Esophagus squamous epithelium (tissue), 4 donors: ENCODE results near the gene DLGAP1.

ENCODE experiments used
- POLR2A ChIP-seq, 4 donors: fragments of 450-650 bp; IDR thresholded peaks; one replicate each; pipeline ENCODE4 v1.6.1; 2017; ENCODE audit warnings: antibody characterized with exemption in 4 of 4, mild to moderate bottlenecking in 4 of 4, moderate library complexity in 3 of 4
- TF ChIP-seq, protein P1 (sequence below), 6 experiments: fragments of 450-650 bp in 4 of 6; fragments of 200-600 bp in 2 of 6; sonication (generic) in 2 of 6; IDR thresholded peaks; one replicate each; pipeline ENCODE4 v1.5.1; 2016 to 2019; ENCODE audit warnings: antibody characterized with exemption in 6 of 6, mild to moderate bottlenecking in 4 of 6, moderate library complexity in 4 of 6

- TF ChIP-seq, protein P1, sequence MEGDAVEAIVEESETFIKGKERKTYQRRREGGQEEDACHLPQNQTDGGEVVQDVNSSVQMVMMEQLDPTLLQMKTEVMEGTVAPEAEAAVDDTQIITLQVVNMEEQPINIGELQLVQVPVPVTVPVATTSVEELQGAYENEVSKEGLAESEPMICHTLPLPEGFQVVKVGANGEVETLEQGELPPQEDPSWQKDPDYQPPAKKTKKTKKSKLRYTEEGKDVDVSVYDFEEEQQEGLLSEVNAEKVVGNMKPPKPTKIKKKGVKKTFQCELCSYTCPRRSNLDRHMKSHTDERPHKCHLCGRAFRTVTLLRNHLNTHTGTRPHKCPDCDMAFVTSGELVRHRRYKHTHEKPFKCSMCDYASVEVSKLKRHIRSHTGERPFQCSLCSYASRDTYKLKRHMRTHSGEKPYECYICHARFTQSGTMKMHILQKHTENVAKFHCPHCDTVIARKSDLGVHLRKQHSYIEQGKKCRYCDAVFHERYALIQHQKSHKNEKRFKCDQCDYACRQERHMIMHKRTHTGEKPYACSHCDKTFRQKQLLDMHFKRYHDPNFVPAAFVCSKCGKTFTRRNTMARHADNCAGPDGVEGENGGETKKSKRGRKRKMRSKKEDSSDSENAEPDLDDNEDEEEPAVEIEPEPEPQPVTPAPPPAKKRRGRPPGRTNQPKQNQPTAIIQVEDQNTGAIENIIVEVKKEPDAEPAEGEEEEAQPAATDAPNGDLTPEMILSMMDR (IDR thresholded peaks at IDR 0.05), result no peak
- TF ChIP-seq POLR2A (IDR thresholded peaks at IDR 0.05), result no peak
Measured at GRCh38 chr18:4308576-4308975, 146.5 kb downstream of the DLGAP1 start.
